ENCODE data around the gene MPV17L.
A peak's percentile ranks its signal among the peaks of the same experiment; 100 is the strongest.
"Not testable (repeated sequence)": the region's sequence is repeated elsewhere in the genome, so short reads cannot be mapped to it uniquely, and the experiment has no call there.

MPV17L gene

DNA sequence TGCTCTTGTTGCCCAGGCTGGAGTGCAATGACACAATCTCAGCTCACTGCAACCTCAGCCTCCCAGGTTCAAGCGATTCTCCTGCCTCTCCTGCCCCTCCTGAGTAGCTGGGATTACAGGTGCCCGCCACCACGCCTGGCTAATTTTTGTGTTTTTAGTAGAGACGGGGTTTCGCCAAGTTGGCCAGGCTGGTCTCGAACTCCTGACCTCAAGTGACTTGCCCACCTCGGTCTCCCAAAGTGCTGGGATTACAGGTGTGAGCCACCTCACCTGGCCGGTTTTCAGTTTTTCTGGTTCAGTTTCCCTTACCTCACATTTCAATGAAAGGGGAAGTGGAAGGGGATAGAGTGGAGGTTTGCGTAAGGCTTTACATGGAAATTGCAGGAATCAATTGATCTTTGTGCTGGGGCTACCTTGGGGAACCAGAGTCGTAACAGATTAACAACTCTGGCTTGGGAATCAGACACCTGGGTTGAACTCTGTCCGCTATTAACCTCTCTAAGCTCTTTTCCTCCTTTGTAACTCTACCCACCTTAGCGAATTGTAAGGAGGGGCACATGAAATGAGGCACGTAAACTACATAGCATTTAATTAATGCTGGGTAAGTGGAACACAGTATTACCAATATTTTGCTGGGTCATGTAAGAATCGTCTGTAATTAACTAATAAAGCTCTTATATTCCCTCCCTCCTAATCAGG, 3.2 kb downstream of the MPV17L start:
- no peak overlapping the region for H3K4me3 ChIP-seq (ENCODE audit: control insufficient read depth, low read depth, low read length)
- TF ChIP-seq CTCF (conservative IDR thresholded peaks at IDR 0.05; ENCODE audit: control insufficient read depth, insufficient read depth, low read depth, low read length), result no peak
- DNase-seq (ENCODE audit: low read depth), result no peak

DNA sequence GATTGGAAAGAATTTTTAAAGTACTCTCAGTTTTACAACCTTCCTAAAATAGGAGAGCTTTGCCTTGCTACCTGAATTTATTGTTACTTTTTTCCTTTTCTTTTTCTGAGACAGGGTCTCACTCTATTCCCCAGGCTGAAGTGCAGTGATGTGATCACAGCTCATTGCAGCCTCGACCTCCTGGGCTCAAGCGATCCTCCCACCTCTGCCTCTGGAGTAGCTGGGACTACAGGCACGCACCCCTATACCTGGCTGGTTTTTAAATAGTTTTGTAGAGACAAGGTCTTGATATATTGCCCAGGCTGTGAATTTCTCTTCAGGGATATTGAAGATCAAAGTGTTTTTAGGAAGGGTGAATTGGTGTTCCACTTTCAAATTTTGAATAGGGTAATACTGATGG, 3.8 kb downstream of the MPV17L start:
- no peak overlapping the region for H3K4me3 ChIP-seq (ENCODE audit: control insufficient read depth, low read depth, low read length)
- DNase-seq (ENCODE audit: low read depth), result no peak
- no peak for TF ChIP-seq CTCF (conservative IDR thresholded peaks at IDR 0.05; ENCODE audit: control insufficient read depth, insufficient read depth, low read depth, low read length)

DNA sequence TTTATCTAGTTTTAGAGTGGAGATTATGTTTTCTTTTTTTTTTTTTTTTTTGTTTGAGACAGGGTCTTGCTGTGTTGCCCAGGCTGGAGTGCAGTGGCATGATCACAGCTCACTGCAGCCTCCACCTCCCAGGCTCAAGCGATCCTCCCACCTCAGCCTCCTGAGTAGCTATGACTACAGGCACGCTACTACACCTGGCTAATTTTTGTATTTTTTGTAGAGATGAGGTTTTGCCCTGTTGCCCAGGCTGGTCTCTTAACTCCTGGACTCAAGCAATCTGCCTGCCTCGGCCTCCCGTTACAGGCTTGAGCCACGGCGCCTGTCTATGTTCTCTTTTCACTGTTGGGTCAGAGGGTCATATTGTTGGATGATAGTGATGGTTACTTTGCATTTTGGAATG, 4.8 kb downstream of the MPV17L start:
- DNase-seq (ENCODE audit: low read depth); H3K4me3 ChIP-seq (ENCODE audit: control insufficient read depth, low read depth, low read length): not testable (repeated sequence)

GRCh38 chr16:15401972-15402371, 6.4 kb downstream of the MPV17L start:
- no peak for DNase-seq (ENCODE audit: low read depth)
- no peak overlapping the region for H3K4me3 ChIP-seq (ENCODE audit: control insufficient read depth, low read depth, low read length)
- no peak for TF ChIP-seq CTCF (conservative IDR thresholded peaks at IDR 0.05; ENCODE audit: control insufficient read depth, insufficient read depth, low read depth, low read length)

GRCh38 chr16:15403392-15403995, 7.9 kb downstream of the MPV17L start:
- DNase-seq (ENCODE audit: low read depth), result peak; percentile 5
- TF ChIP-seq CTCF (conservative IDR thresholded peaks at IDR 0.05; ENCODE audit: control insufficient read depth, insufficient read depth, low read depth, low read length), result no peak
- no peak overlapping the region for H3K4me3 ChIP-seq (ENCODE audit: control insufficient read depth, low read depth, low read length)

- H3K4me3 ChIP-seq (ENCODE audit: control insufficient read depth, low read depth, low read length); DNase-seq (ENCODE audit: low read depth): not testable (repeated sequence)
These were observed 8.5 kb downstream of the MPV17L start for GRCh38 chr16:15404091-15404490.

DNA sequence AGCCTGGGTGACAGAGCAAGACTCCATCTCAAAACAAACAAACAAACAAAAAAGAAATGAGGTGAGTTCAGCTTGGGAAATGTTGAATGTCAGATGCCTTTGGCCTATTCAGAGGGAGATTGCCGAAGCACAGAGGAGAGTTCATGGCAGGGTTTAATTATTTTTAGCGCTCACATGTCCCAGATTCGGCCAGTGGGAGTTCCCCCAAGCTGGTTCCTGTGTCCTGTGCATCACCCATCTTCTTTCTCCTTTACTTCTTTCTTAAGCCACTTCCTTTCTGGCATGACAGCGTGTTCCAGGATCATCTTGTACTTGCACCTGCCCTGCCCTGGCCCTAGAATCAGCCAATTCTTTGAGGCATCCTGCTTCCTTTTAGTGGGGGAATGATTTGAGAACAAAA, 9.2 kb downstream of the MPV17L start:
- H3K4me3 ChIP-seq (ENCODE audit: control insufficient read depth, low read depth, low read length), result no peak overlapping the region
- DNase-seq (ENCODE audit: low read depth), result peak; percentile 3
- no peak for TF ChIP-seq CTCF (conservative IDR thresholded peaks at IDR 0.05; ENCODE audit: control insufficient read depth, insufficient read depth, low read depth, low read length)

- not testable (repeated sequence) for H3K4me3 ChIP-seq (ENCODE audit: control insufficient read depth, low read depth, low read length); DNase-seq (ENCODE audit: low read depth)
These were observed 12.2 kb downstream of the MPV17L start for GRCh38 chr16:15407756-15408155.

DNA sequence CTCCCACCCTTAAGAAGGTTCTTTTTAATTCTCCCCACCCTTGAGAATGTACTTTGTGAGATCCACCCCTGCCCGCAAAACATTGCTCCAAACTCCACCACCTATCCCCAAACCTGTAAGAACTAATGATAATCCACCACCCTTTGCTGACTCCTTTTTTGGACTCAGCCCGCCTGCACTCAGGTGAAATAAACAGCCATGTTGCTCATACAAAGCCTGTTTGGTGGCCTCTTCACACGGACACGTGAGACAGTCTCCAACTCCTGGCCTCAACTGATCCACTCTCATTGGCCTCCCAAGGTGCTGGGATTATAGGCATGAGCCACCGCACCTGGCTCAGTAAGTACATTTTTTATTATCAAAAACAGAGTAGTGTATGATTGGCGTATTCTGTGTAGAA, 13.9 kb downstream of the MPV17L start:
- not testable (repeated sequence) for H3K4me3 ChIP-seq (ENCODE audit: control insufficient read depth, low read depth, low read length); DNase-seq (ENCODE audit: low read depth)

All from fibroblast of mammary gland (primary cell).